ENCODE data around the gene SBF1. TPM values are rescaled to one million over a fixed set of nuclear protein-coding genes. Genes with fewer than 3 reads are reported as not detected.

Gene SBF1
- total RNA-seq, 1 experiment from 2014 or later, result 97.2 TPM

DNA sequence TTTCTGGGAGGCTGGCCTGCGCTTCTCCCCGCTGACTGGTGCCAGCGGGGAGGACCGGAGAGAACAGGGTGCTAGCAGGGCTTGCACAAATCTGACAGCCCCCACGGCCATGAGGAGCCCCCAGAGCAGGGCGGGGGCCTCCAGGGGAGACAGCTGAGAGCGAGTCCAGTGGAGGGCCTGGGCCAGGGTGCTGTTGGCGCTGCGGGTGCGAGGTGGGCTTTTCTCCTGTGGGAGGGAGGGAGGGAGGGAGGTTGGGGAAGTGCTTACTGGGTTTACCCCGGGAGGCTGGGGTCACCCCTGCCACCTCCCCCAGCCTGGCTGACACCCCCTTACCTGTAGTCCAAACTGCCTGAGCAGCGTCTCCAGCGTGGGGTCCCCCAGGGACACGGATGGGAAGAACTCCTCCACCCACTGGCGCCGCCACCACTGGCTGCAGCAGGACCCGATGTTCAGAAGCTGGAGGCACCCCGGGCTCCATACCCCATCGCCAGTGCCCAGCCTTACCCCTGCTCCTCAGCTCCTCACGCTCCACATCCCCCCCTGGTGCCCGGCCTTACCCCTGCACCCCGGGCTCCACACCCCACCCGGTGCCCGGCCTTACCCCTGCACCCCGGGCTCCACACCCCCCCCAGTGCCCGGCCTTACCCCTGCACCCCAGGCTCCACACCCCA lies 28.8 kb upstream of the SBF1 start:
- Histone ChIP-seq H3K36me3 (ENCODE audit: insufficient read depth, low read length, poor library complexity, severe bottlenecking) (peaks cover 29% of the 10 kb centered on the region), H3K9me3 (ENCODE audit: low read depth, low read length, poor library complexity, severe bottlenecking) (no peaks in the 10 kb centered on the region), H3K27ac (ENCODE audit: low read depth, low read length, poor library complexity, severe bottlenecking) (no peak overlapping the region), H3K27me3 (replicated peaks; ENCODE audit: insufficient read depth, low read depth, low read length, poor library complexity) (no peaks in the 10 kb centered on the region), H3K4me1 (ENCODE audit: insufficient read depth, low read length, poor library complexity, severe bottlenecking) (peaks cover 7% of the 10 kb centered on the region), H3K4me3 (ENCODE audit: low read depth, low read length, poor library complexity, severe bottlenecking) (no peak overlapping the region)
- POLR2A ChIA-PET (ENCODE audit: low non-redundant PET), result no interaction called here
- CTCF ChIA-PET, result interaction anchor here (0.5 to 0.6 kb wide), 3 partner anchors 11 to 262 kb away, joined by 3 to 6 read pairs (median 3); no protein-coding TSS in a partner anchor
- TF ChIP-seq, protein P1, sequence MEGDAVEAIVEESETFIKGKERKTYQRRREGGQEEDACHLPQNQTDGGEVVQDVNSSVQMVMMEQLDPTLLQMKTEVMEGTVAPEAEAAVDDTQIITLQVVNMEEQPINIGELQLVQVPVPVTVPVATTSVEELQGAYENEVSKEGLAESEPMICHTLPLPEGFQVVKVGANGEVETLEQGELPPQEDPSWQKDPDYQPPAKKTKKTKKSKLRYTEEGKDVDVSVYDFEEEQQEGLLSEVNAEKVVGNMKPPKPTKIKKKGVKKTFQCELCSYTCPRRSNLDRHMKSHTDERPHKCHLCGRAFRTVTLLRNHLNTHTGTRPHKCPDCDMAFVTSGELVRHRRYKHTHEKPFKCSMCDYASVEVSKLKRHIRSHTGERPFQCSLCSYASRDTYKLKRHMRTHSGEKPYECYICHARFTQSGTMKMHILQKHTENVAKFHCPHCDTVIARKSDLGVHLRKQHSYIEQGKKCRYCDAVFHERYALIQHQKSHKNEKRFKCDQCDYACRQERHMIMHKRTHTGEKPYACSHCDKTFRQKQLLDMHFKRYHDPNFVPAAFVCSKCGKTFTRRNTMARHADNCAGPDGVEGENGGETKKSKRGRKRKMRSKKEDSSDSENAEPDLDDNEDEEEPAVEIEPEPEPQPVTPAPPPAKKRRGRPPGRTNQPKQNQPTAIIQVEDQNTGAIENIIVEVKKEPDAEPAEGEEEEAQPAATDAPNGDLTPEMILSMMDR (conservative IDR thresholded peaks at IDR 0.05; ENCODE audit: low read depth, low read length), result no peak
- no peak for TF ChIP-seq EZH2 (IDR thresholded peaks at IDR 0.05; ENCODE audit: borderline replicate concordance, low read depth, low read length, poor library complexity, severe bottlenecking)
- intact Hi-C loops (cut with micrococcal nuclease; ENCODE audit: unreplicated experiment), result no loop called here
- no TSS peak for BruUV-seq (replicated peaks)
- peak; percentile 39 for DNase-seq (ENCODE audit: low spot score)

DNA sequence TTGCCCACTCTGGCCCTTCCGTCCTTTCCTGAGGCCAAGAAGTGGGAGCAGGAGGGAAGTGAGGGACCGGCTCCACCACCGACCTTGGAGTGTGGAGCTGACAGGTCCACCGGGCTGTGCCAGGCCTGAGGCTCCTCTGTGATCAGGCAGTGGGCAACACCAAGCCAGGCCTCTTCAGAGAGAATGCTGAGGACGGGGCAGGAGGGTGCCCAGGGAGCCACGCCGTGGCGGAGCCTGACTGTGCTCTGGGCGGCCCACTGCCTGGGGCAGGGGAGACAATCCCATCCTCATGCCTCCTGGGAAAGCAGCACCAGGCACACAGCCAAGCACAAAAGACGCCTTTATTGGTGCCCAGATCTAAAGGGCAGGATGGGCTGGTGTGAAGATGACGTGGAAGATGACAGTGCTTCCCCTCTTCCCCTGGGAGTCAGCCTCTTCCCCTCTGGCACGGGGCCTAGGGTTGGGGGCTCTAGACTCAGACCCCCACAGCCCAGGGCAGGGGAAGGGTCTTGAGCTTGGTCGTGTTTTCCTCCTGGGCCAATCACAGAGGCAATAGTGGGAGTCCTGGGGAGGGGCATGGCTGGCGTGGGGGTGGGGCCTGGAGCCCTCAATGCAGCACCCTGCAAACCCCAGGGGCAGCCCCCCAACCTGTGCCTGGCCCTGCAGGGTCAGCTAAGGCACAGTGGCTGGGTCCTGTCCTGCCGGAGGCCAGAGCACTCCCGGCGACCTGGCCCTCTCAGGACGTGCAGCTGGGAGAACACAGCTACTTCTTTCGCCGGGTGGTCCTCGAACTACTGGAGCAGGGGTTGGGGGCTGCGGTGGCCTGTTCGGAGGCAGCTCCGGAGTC lies 28.0 kb upstream of the SBF1 start:
- TF ChIP-seq, protein P1 (conservative IDR thresholded peaks at IDR 0.05; ENCODE audit: low read depth, low read length), result no peak
- no peak for TF ChIP-seq EZH2 (IDR thresholded peaks at IDR 0.05; ENCODE audit: borderline replicate concordance, low read depth, low read length, poor library complexity, severe bottlenecking)
- H3K36me3 ChIP-seq (ENCODE audit: insufficient read depth, low read length, poor library complexity, severe bottlenecking), result peaks cover 29% of the 10 kb centered on the region
- no peak overlapping the region for H3K27ac ChIP-seq (ENCODE audit: low read depth, low read length, poor library complexity, severe bottlenecking)
- intact Hi-C loops (cut with micrococcal nuclease; ENCODE audit: unreplicated experiment), result no loop called here
- H3K27me3 ChIP-seq (replicated peaks; ENCODE audit: insufficient read depth, low read depth, low read length, poor library complexity), result no peaks in the 10 kb centered on the region
- no peak for DNase-seq (ENCODE audit: low spot score)
- POLR2A ChIA-PET (ENCODE audit: low non-redundant PET), result no interaction called here
- no peaks in the 10 kb centered on the region for H3K9me3 ChIP-seq (ENCODE audit: low read depth, low read length, poor library complexity, severe bottlenecking)
- BruUV-seq (replicated peaks), result no TSS peak
- H3K4me3 ChIP-seq (ENCODE audit: low read depth, low read length, poor library complexity, severe bottlenecking), result no peak overlapping the region
- peaks cover 10% of the 10 kb centered on the region for H3K4me1 ChIP-seq (ENCODE audit: insufficient read depth, low read length, poor library complexity, severe bottlenecking)
- CTCF ChIA-PET, result interaction anchor here (0.5 kb wide), 1 partner anchor 10 kb away, joined by 7 read pairs; no protein-coding TSS in a partner anchor

DNA sequence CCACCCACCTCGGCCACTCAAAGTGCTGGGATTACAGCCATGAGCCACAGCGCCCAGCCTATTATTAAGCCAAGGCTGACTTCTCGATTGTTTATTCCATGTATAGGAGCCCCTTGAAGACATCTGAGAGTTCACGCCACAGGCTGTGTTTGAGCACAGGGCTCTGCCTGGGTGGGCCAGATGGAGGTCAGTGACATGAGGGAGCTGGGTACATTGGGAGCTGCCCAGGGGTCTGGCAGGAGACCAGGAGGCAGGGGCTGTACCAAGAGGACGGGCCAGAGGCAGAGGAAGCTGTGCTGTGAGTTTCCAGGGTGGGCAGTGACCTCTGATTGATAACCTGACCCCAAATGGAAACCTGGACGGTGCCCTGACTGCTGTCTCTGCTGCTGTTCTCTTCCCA lies 27.3 kb upstream of the SBF1 start:
- BruUV-seq (replicated peaks), result no TSS peak
- H3K4me1 ChIP-seq (ENCODE audit: insufficient read depth, low read length, poor library complexity, severe bottlenecking), result peaks cover 10% of the 10 kb centered on the region
- peaks cover 29% of the 10 kb centered on the region for H3K36me3 ChIP-seq (ENCODE audit: insufficient read depth, low read length, poor library complexity, severe bottlenecking)
- H3K4me3 ChIP-seq (ENCODE audit: low read depth, low read length, poor library complexity, severe bottlenecking), result no peak overlapping the region
- ChIA-PET CTCF (no interaction called here), POLR2A (ENCODE audit: low non-redundant PET) (no interaction called here)
- intact Hi-C loops (cut with micrococcal nuclease; ENCODE audit: unreplicated experiment), result no loop called here
- H3K27ac ChIP-seq (ENCODE audit: low read depth, low read length, poor library complexity, severe bottlenecking), result no peak overlapping the region
- DNase-seq (ENCODE audit: low spot score), result no peak
- no peaks in the 10 kb centered on the region for H3K27me3 ChIP-seq (replicated peaks; ENCODE audit: insufficient read depth, low read depth, low read length, poor library complexity)
- TF ChIP-seq, protein P1 (conservative IDR thresholded peaks at IDR 0.05; ENCODE audit: low read depth, low read length), result no peak
- no peak for TF ChIP-seq EZH2 (IDR thresholded peaks at IDR 0.05; ENCODE audit: borderline replicate concordance, low read depth, low read length, poor library complexity, severe bottlenecking)
- H3K9me3 ChIP-seq (ENCODE audit: low read depth, low read length, poor library complexity, severe bottlenecking), result no peaks in the 10 kb centered on the region

All from A673 (cell line).